ENCODE measurements around the gene VASH1.

VASH1 gene

DNA sequence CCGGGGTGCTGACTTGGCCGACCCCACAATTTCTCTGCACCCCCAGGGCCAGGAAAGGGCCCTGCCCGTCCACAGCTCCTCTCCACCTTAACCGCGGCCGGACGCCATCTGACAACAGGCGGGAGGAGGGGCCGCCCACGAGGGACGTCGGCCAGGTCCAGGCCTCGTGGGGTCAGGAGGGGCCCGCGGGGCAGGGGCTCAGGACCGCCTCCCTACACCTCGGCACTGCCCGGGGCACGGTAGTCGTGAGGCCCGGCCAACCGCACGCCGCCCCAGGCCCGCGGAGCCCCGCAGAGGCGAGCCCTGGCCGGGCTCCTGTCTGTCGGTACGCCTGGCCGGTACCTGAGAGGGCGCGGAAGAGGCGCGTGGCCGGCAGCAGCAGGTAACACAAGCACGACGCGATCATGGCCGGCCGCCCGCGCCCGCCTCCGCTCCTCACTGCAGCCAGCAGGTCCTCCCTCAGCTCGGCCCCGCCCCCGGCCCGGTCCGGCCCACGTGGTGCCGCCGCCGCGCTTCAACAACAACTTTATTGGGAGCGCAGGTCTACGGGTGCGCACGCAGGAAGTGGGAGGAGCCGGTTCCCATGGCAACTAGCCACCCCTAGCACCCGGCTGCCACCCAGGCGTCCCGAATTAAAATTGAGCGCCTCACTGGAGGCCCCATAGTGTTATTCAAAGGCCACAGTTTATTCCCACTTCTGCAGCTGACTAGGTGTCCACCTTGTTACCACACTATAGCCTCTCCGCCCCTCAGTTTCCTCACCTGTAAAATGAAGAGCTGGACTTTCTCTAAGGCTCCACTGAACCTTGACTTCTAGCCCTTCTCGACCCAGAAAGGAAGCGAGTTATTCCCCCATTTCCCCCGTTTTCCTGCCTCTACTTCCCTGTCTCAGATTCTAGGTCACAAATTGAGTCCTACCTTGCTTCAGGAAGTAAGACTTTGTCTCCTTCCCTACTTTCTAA is 51.4 kb downstream of the VASH1 start, which contains the start of gene ANGEL1:
Gene ANGEL1, minus strand, starts transcription at position 461 of the 962 bp plus-strand sequence. Its CDS starts 55 bp downstream, at position 406.
- Histone ChIP-seq H3K79me2 (ENCODE audit: insufficient read depth, low read length) (no peaks in the 10 kb centered on the region), H3K9ac (ENCODE audit: low read length) (peak within 1 kb of the TSS; percentile 89), H3K27me3 (ENCODE audit: insufficient read depth, low read length) (0 out of 2 replicates have a peak, but pooled peaks cover 3% of the 10 kb centered on the region), H3K9me3 (ENCODE audit: low read length) (no peaks in the 10 kb centered on the region), H3K9me2 (ENCODE audit: low read depth, low read length) (no peaks in the 10 kb centered on the region), H3K36me3 (ENCODE audit: insufficient read depth, low read length) (peaks cover 17% of the 10 kb centered on the region; the same call in 1 of the 2 replicates), H3K4me3 (ENCODE audit: low read depth, low read length, poor library complexity, severe bottlenecking) (peak within 1 kb of the TSS; percentile 88), H3F3A (ENCODE audit: insufficient read depth, low read length) (no peaks in the 10 kb centered on the region), H3K4me2 (ENCODE audit: low read length) (peak within 1 kb of the TSS; percentile 99), H3K27ac (ENCODE audit: low read depth, low read length, poor library complexity, severe bottlenecking) (peak within 1 kb of the TSS; percentile 62), H2AFZ (ENCODE audit: low read length) (peak within 1 kb of the TSS; percentile 95), H3K4me1 (ENCODE audit: insufficient read depth, low read length, severe bottlenecking) (peaks cover 23% of the 10 kb centered on the region), H4K20me1 (ENCODE audit: insufficient read depth, low read length) (no peaks in the 10 kb centered on the region)
- TF ChIP-seq EZH2 (IDR thresholded peaks at IDR 0.05; ENCODE audit: borderline replicate concordance, low read length) = no peak
- TF ChIP-seq, protein P1, sequence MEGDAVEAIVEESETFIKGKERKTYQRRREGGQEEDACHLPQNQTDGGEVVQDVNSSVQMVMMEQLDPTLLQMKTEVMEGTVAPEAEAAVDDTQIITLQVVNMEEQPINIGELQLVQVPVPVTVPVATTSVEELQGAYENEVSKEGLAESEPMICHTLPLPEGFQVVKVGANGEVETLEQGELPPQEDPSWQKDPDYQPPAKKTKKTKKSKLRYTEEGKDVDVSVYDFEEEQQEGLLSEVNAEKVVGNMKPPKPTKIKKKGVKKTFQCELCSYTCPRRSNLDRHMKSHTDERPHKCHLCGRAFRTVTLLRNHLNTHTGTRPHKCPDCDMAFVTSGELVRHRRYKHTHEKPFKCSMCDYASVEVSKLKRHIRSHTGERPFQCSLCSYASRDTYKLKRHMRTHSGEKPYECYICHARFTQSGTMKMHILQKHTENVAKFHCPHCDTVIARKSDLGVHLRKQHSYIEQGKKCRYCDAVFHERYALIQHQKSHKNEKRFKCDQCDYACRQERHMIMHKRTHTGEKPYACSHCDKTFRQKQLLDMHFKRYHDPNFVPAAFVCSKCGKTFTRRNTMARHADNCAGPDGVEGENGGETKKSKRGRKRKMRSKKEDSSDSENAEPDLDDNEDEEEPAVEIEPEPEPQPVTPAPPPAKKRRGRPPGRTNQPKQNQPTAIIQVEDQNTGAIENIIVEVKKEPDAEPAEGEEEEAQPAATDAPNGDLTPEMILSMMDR (IDR thresholded peaks at IDR 0.05; ENCODE audit: low read length) = no peak

DNA sequence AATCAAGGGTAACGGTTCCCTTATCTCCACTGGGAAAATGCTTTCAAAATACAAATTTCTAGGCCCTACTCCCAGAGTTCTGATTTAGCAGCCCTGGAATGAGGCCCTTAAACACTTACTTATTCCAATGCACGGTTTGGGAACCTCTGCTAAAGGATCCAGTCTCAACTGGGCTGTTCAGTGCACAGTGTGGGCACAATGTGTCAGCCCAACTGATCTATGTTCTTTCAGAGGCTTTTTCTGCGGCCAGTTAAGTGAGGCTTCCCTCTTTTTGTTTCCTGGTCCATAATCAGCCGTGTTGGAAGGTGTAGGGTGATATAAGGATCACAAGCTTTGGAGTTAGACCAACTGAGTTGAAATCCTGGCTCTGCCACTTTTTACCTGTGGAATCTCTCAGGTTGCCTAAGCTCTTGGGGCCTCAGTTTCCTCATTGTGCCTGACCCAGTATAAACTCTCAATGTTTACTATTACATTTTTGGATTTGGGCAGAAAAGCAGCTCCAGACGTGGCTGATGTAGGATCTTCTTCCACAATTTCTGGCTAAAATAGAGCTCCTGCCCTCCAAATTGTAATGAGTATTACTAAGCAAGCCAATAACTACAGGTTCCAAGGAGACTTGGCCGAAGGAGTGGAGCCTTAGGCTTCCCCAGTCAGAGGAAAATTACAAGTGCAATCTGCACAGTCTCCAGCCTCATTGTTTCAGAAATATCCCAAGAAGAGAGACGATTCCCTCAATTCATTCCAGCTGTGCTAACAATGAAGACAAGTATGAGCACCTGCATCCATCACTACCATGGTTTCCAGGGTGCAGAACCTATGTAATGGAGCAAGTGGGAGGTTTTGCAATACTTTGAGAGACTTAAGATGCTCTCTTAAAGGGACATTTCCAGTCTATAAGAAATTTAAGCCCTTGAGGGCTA is 53.7 kb downstream of the VASH1 start:
- no peaks in the 10 kb centered on the region for H3K9me2 ChIP-seq (ENCODE audit: low read depth, low read length)
- H3K9me3 ChIP-seq (ENCODE audit: low read length) = no peaks in the 10 kb centered on the region
- H4K20me1 ChIP-seq (ENCODE audit: insufficient read depth, low read length) = no peaks in the 10 kb centered on the region
- TF ChIP-seq, protein P1 (IDR thresholded peaks at IDR 0.05; ENCODE audit: low read length) = no peak
- TF ChIP-seq EZH2 (IDR thresholded peaks at IDR 0.05; ENCODE audit: borderline replicate concordance, low read length) = no peak
- no peaks in the 10 kb centered on the region for H3K36me3 ChIP-seq (ENCODE audit: insufficient read depth, low read length)
- no peak overlapping the region for H3K4me3 ChIP-seq (ENCODE audit: low read depth, low read length, poor library complexity, severe bottlenecking)
- 0 out of 2 replicates have a peak, but pooled peaks cover 3% of the 10 kb centered on the region for H3K27me3 ChIP-seq (ENCODE audit: insufficient read depth, low read length)
- no peaks in the 10 kb centered on the region for H3F3A ChIP-seq (ENCODE audit: insufficient read depth, low read length)
- no peak overlapping the region for H3K9ac ChIP-seq (ENCODE audit: low read length)
- H3K79me2 ChIP-seq (ENCODE audit: insufficient read depth, low read length) = no peaks in the 10 kb centered on the region
- H3K4me1 ChIP-seq (ENCODE audit: insufficient read depth, low read length, severe bottlenecking) = peaks cover 23% of the 10 kb centered on the region
- H3K4me2 ChIP-seq (ENCODE audit: low read length) = no peak overlapping the region
- H3K27ac ChIP-seq (ENCODE audit: low read depth, low read length, poor library complexity, severe bottlenecking) = no peak overlapping the region
- H2AFZ ChIP-seq (ENCODE audit: low read length) = no peak overlapping the region

DNA sequence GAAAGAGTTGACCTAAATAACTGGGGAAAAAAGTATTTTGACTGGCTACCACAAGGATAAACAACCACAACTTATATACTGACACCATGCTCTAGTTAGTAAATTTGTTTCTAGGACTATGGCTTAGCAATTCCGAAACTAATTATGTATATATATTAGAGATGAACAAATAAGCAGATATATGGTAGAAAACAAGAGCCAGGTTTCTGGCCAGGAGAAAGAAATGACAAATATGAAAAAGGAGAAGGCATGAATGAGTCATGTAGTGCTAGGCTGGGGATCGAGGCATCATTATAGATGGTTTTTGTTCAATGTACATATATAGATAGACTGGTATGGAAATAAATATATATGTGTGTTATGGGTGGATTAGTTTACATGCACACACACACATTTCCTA is 59.4 kb downstream of the VASH1 start:
- no peaks in the 10 kb centered on the region for H3K9me3 ChIP-seq (ENCODE audit: low read length)
- 0 out of 2 replicates have a peak, but pooled peaks cover 3% of the 10 kb centered on the region for H3K27me3 ChIP-seq (ENCODE audit: insufficient read depth, low read length)
- H3K4me2 ChIP-seq (ENCODE audit: low read length) = no peak overlapping the region
- no peaks in the 10 kb centered on the region for H3F3A ChIP-seq (ENCODE audit: insufficient read depth, low read length)
- H3K27ac ChIP-seq (ENCODE audit: low read depth, low read length, poor library complexity, severe bottlenecking) = no peak overlapping the region
- TF ChIP-seq EZH2 (IDR thresholded peaks at IDR 0.05; ENCODE audit: borderline replicate concordance, low read length) = no peak
- TF ChIP-seq, protein P1 (IDR thresholded peaks at IDR 0.05; ENCODE audit: low read length) = no peak
- no peaks in the 10 kb centered on the region for H3K9me2 ChIP-seq (ENCODE audit: low read depth, low read length)
- no peak overlapping the region for H3K9ac ChIP-seq (ENCODE audit: low read length)
- no peak overlapping the region for H3K4me3 ChIP-seq (ENCODE audit: low read depth, low read length, poor library complexity, severe bottlenecking)
- H3K79me2 ChIP-seq (ENCODE audit: insufficient read depth, low read length) = no peaks in the 10 kb centered on the region
- no peak overlapping the region for H2AFZ ChIP-seq (ENCODE audit: low read length)
- H4K20me1 ChIP-seq (ENCODE audit: insufficient read depth, low read length) = no peaks in the 10 kb centered on the region
- no peaks in the 10 kb centered on the region for H3K4me1 ChIP-seq (ENCODE audit: insufficient read depth, low read length, severe bottlenecking)
- no peaks in the 10 kb centered on the region for H3K36me3 ChIP-seq (ENCODE audit: insufficient read depth, low read length)
